Ishikawa (cell line): ENCODE data around the gene SLC30A2.

ENCODE experiments used
- CEBPB ChIP-seq: IDR thresholded peaks from 2 replicates; pipeline ENCODE4 v1.6.1; 2012
- CREB1 ChIP-seq: IDR thresholded peaks from 2 replicates; pipeline ENCODE4 v1.6.1; 2012; ENCODE audit warnings: low read depth
- EGR1 ChIP-seq: IDR thresholded peaks from 2 replicates; pipeline ENCODE4 v1.6.1; 2012
- EP300 ChIP-seq: IDR thresholded peaks from 2 replicates; pipeline ENCODE4 v1.6.1; 2012; ENCODE audit warnings: borderline replicate concordance
- FOXM1 ChIP-seq: IDR thresholded peaks from 2 replicates; pipeline ENCODE4 v1.6.1; 2012; ENCODE audit warnings: low read depth, borderline replicate concordance
- NFIC ChIP-seq: IDR thresholded peaks from 2 replicates; pipeline ENCODE4 v1.6.1; 2012
- RAD21 ChIP-seq: IDR thresholded peaks from 2 replicates; pipeline ENCODE4 v1.6.1; 2012; ENCODE audit warnings: low read depth
- REST ChIP-seq: IDR thresholded peaks from 2 replicates; pipeline ENCODE4 v1.6.1; 2012; ENCODE audit warnings: low read depth, mild to moderate bottlenecking
- TAF1 ChIP-seq: IDR thresholded peaks from 2 replicates; pipeline ENCODE4 v1.6.1; 2012; ENCODE audit warnings: low read depth, mild to moderate bottlenecking
- TCF12 ChIP-seq: IDR thresholded peaks from 2 replicates; pipeline ENCODE4 v1.6.1; 2012; ENCODE audit warnings: low read depth
- TEAD4 ChIP-seq: IDR thresholded peaks from 2 replicates; pipeline ENCODE4 v1.6.1; 2012
- USF1 ChIP-seq: IDR thresholded peaks from 2 replicates; pipeline ENCODE4 v1.6.1; 2012
- YY1 ChIP-seq: IDR thresholded peaks from 2 replicates; pipeline ENCODE4 v1.6.1; 2012; ENCODE audit warnings: low read depth
- ZBTB7A ChIP-seq: IDR thresholded peaks from 2 replicates; pipeline ENCODE4 v1.6.1; 2012; ENCODE audit warnings: low read depth

Gene SLC30A2

GRCh38 chr1:26067432-26067911, 21.6 kb upstream of the SLC30A2 start, which contains the start of gene TRIM63:
Gene TRIM63 (minus strand): TSS chr1:26067630. CDS start chr1:26067494, 136 bp downstream.
- TF ChIP-seq TAF1 (no peak), NFIC (no peak), CEBPB (no peak), USF1 (no peak), TEAD4 (no peak), EGR1 (no peak), FOXM1 (no peak), REST (no peak), TCF12 (no peak), ZBTB7A (no peak), YY1 (no peak), CREB1 (no peak)

GRCh38 chr1:26066857-26067256, 20.9 kb upstream of the SLC30A2 start:
- TF ChIP-seq REST (no peak), ZBTB7A (no peak), CEBPB (no peak), CREB1 (no peak), YY1 (no peak), USF1 (no peak), TEAD4 (no peak), NFIC (no peak), EGR1 (no peak), FOXM1 (no peak), RAD21 (no peak), TCF12 (no peak), TAF1 (no peak)

GRCh38 chr1:26066160-26066559, 20.2 kb upstream of the SLC30A2 start:
- TF ChIP-seq YY1 (no peak), NFIC (no peak), TCF12 (no peak)

GRCh38 chr1:26064553-26064952, 18.6 kb upstream of the SLC30A2 start:
- no peak for TF ChIP-seq RAD21
- no peak for TF ChIP-seq EP300
- no peak for TF ChIP-seq TAF1
- TF ChIP-seq NFIC: no peak
- no peak for TF ChIP-seq EGR1
- TF ChIP-seq TCF12: no peak

- TF ChIP-seq YY1: no peak
- no peak for TF ChIP-seq TAF1
- no peak for TF ChIP-seq RAD21
- TF ChIP-seq EGR1: no peak
- no peak for TF ChIP-seq EP300
- TF ChIP-seq FOXM1: no peak
- TF ChIP-seq REST: no peak
- no peak for TF ChIP-seq CEBPB
- no peak for TF ChIP-seq USF1
Measured at GRCh38 chr1:26060832-26061574, 15.1 kb upstream of the SLC30A2 start.
